ENCODE data around the gene NCEH1.

DNA sequence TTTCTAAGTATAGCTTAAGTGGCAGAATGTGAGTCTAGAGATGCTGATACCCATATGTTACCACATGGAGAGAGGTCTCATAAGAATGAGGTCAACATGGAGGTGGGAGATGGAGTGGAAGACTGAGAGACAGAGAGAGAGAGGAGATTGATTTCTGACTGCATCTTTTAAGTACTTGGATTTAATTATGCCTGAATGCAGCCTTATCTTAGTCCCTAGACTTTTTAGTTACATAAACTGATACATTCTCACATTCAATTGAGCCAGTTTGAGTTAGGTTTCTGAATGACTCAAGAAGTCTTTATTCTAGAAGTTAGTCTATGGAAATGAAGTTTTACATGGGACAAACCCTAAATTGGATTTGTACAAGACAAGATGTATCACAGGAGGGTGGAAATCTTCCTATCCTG, 129.1 kb downstream of the NCEH1 start:
- no peak for TF ChIP-seq EZH2 (IDR thresholded peaks at IDR 0.05; ENCODE audit: borderline replicate concordance, control insufficient read depth, low read depth, low read length)
- TF ChIP-seq CHD2 (IDR thresholded peaks at IDR 0.05; ENCODE audit: borderline replicate concordance, low read depth, low read length) = no peak
- TF ChIP-seq, protein P1, sequence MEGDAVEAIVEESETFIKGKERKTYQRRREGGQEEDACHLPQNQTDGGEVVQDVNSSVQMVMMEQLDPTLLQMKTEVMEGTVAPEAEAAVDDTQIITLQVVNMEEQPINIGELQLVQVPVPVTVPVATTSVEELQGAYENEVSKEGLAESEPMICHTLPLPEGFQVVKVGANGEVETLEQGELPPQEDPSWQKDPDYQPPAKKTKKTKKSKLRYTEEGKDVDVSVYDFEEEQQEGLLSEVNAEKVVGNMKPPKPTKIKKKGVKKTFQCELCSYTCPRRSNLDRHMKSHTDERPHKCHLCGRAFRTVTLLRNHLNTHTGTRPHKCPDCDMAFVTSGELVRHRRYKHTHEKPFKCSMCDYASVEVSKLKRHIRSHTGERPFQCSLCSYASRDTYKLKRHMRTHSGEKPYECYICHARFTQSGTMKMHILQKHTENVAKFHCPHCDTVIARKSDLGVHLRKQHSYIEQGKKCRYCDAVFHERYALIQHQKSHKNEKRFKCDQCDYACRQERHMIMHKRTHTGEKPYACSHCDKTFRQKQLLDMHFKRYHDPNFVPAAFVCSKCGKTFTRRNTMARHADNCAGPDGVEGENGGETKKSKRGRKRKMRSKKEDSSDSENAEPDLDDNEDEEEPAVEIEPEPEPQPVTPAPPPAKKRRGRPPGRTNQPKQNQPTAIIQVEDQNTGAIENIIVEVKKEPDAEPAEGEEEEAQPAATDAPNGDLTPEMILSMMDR (IDR thresholded peaks at IDR 0.05 in 2 of 3, conservative IDR thresholded peaks at IDR 0.05 in 1 of 3; ENCODE audit: control insufficient read depth in 2 of 3, extremely low read depth in 1 of 3, insufficient read depth in 1 of 3, low read depth in 3 of 3, low read length in 3 of 3) = no peak
